GM12872 (cell line): ENCODE data around the gene RIMS3.

Source experiments
- CTCF ChIP-seq: IDR thresholded peaks from 3 replicates; pipeline ENCODE4 v1.5.1; 2011; ENCODE audit warnings: low read depth, mild to moderate bottlenecking, low read length, moderate library complexity; ENCODE audit not compliant: insufficient read depth

Gene RIMS3

GRCh38 chr1:40689737-40690136, 24.3 kb upstream of the RIMS3 start:
- TF ChIP-seq CTCF, result no peak

- TF ChIP-seq CTCF, result no peak
These were observed 22.2 kb upstream of the RIMS3 start for GRCh38 chr1:40687661-40688060.

- TF ChIP-seq CTCF, result no peak
These were observed 21.6 kb upstream of the RIMS3 start for GRCh38 chr1:40687059-40687458.

GRCh38 chr1:40684669-40685068, 19.2 kb upstream of the RIMS3 start:
- TF ChIP-seq CTCF, result no peak

GRCh38 chr1:40679165-40679953, 13.9 kb upstream of the RIMS3 start:
- TF ChIP-seq CTCF, result no peak

GRCh38 chr1:40676501-40676900, 11.0 kb upstream of the RIMS3 start:
- TF ChIP-seq CTCF, result no peak

GRCh38 chr1:40673452-40673851, 8.0 kb upstream of the RIMS3 start:
- no peak for TF ChIP-seq CTCF
